Neuronal stem cell (in vitro differentiated cells): ENCODE results near the gene ULK4.
A peak's percentile ranks its signal among the peaks of the same experiment; 100 is the strongest.

Experiments
- DNase-seq: peaks from one replicate; pipeline ENCODE4 v3.0.0-alpha.2; 2013; ENCODE audit warnings: low spot score
- H2AFZ ChIP-seq: one replicate; pipeline ENCODE4 v1.6.1; 2013; ENCODE audit warnings: mild to moderate bottlenecking, low read length, inconsistent platforms
- H2AK5ac ChIP-seq: 2 replicates; pipeline ENCODE4 v1.6.1; 2013; ENCODE audit warnings: low read depth, mild to moderate bottlenecking, inconsistent platforms, low read length, moderate library complexity, mixed read lengths
- H2BK120ac ChIP-seq: 2 replicates; pipeline ENCODE4 v1.6.1; 2013; ENCODE audit warnings: low read depth, mild to moderate bottlenecking, inconsistent platforms, low read length, moderate library complexity, mixed read lengths
- H2BK12ac ChIP-seq: one replicate; pipeline ENCODE4 v1.6.1; 2013; ENCODE audit warnings: low read length, inconsistent platforms
- H2BK15ac ChIP-seq: 2 replicates; pipeline ENCODE4 v1.6.1; 2013; ENCODE audit warnings: mild to moderate bottlenecking, low read length, inconsistent platforms, mixed read lengths
- H2BK5ac ChIP-seq: one replicate; pipeline ENCODE4 v1.6.1; 2013; ENCODE audit warnings: inconsistent platforms, mild to moderate bottlenecking, low read length, moderate library complexity
- H3K14ac ChIP-seq: one replicate; pipeline ENCODE4 v1.6.1; 2013; ENCODE audit warnings: low read length, inconsistent platforms
- H3K18ac ChIP-seq: 2 replicates; pipeline ENCODE4 v1.6.1; 2013; ENCODE audit warnings: low read length, inconsistent platforms
- H3K23ac ChIP-seq: 2 replicates; pipeline ENCODE4 v1.6.1; 2013; ENCODE audit warnings: low read depth, mild to moderate bottlenecking, mixed read lengths, low read length, inconsistent platforms; ENCODE audit not compliant: poor library complexity
- H3K27ac ChIP-seq: replicated peaks from 3 replicates; pipeline ENCODE4 v1.5.1; 2013; ENCODE audit warnings: low read length, inconsistent platforms
- H3K27me3 ChIP-seq, 3 experiments: 2 replicates each; pipeline ENCODE4 v1.6.1; 2013; ENCODE audit warnings: low read length in 3 of 3, mild to moderate bottlenecking in 2 of 3, inconsistent platforms in 1 of 3, low read depth in 1 of 3, mixed read lengths in 1 of 3, moderate library complexity in 1 of 3; ENCODE audit not compliant: control insufficient read depth in 3 of 3, insufficient read depth in 3 of 3
- H3K36me3 ChIP-seq, 2 donors: replicated peaks in 1 of 2; 2 replicates each; pipeline ENCODE4 v1.6.1; 2013; ENCODE audit warnings: low read length in 2 of 2; ENCODE audit not compliant: control insufficient read depth in 2 of 2, insufficient read depth in 2 of 2
- H3K4ac ChIP-seq: 2 replicates; pipeline ENCODE4 v1.6.1; 2013; ENCODE audit warnings: inconsistent platforms, mild to moderate bottlenecking, low read length, moderate library complexity
- H3K4me1 ChIP-seq, 2 donors: 1 replicate in 1 of 2; 2 replicates in 1 of 2; pipeline ENCODE4 v1.6.1; 2013; ENCODE audit warnings: low read length in 2 of 2, low read depth in 1 of 2; ENCODE audit not compliant: control insufficient read depth in 2 of 2, insufficient read depth in 1 of 2
- H3K4me2 ChIP-seq: one replicate; pipeline ENCODE4 v1.6.1; 2013; ENCODE audit warnings: mild to moderate bottlenecking, low read length, inconsistent platforms; ENCODE audit not compliant: insufficient read depth, poor library complexity, severe bottlenecking
- H3K4me3 ChIP-seq, 2 donors: 2 replicates each; pipeline ENCODE4 v1.5.1; 2013; ENCODE audit warnings: low read length in 2 of 2, mild to moderate bottlenecking in 2 of 2, inconsistent platforms in 1 of 2, moderate library complexity in 1 of 2
- H3K79me1 ChIP-seq: one replicate; pipeline ENCODE4 v1.6.1; 2013; ENCODE audit warnings: low read depth, mild to moderate bottlenecking, inconsistent platforms, low read length, moderate library complexity
- H3K9ac ChIP-seq: one replicate; pipeline ENCODE4 v1.6.1; 2013; ENCODE audit warnings: mild to moderate bottlenecking, low read depth, low read length, inconsistent platforms; ENCODE audit not compliant: poor library complexity
- H3K9me3 ChIP-seq, 2 donors: replicated peaks in 1 of 2; 2 replicates each; pipeline versions ENCODE3 to v1.6.1; 2013; ENCODE audit warnings: low read length in 2 of 2, mild to moderate bottlenecking in 2 of 2, inconsistent platforms in 1 of 2, low read depth in 1 of 2, mixed read lengths in 1 of 2, moderate library complexity in 1 of 2; ENCODE audit not compliant: control insufficient read depth in 2 of 2, insufficient read depth in 1 of 2
- H4K8ac ChIP-seq: one replicate; pipeline ENCODE4 v1.6.1; 2013; ENCODE audit warnings: low read depth, mild to moderate bottlenecking, inconsistent platforms, low read length, moderate library complexity
- H4K91ac ChIP-seq: one replicate; pipeline ENCODE4 v1.6.1; 2013; ENCODE audit warnings: low read length, low read depth, mild to moderate bottlenecking, inconsistent platforms; ENCODE audit not compliant: poor library complexity
- WGBS, 2 donors: extraction: QIAGEN DNeasy Blood & Tissue Kit; methylation state at CpG; one replicate each; pipeline ENCODE4 v1.1.7; 2013; ENCODE audit warnings: missing lambda C conversion rate in 2 of 2, mixed read lengths in 1 of 2; ENCODE audit not compliant: insufficient read length in 2 of 2, insufficient replicate concordance in 1 of 2; ENCODE audit errors: extremely low coverage in 2 of 2; 5-methylcytosine and 5-hydroxymethylcytosine counted together

The ULK4 gene

DNA sequence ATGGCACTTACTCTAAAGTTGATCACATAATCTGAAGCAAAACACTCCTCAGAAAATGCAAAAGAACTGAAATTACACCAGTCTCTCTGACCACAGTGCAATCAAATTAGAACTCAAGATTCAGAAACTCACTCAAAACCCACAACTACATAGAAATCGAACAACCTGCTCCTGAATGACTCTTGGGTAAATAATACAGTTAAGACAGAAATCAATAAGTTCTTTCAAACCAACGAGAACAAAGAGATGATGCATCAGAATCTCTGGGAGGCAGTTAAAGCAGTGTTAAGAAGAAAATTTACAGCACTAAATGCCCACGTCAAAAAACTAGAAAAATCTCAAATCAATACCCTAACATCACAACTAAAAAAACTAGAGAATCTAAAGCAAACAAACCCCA, 535.4 kb downstream of the ULK4 start:
- no peak overlapping the region for H2AK5ac ChIP-seq
- H3K23ac ChIP-seq = no peak overlapping the region
- H3K4me1 ChIP-seq = no peaks in the 10 kb centered on the region
- H3K27ac ChIP-seq = no peak overlapping the region
- no peaks in the 10 kb centered on the region for H3K9me3 ChIP-seq
- no peak overlapping the region for H3K9ac ChIP-seq
- no peak overlapping the region for H3K4me3 ChIP-seq
- no peak overlapping the region for H2BK5ac ChIP-seq
- WGBS, 2 donors = no CpG with 5 or more reads among the region's 3 CpGs
- no peaks in the 10 kb centered on the region for H3K79me1 ChIP-seq
- no peak overlapping the region for H2BK12ac ChIP-seq
- no peak overlapping the region for H3K14ac ChIP-seq
- H4K91ac ChIP-seq = no peak overlapping the region
- no peak overlapping the region for H2AFZ ChIP-seq
- no peak for DNase-seq
- H3K27me3 ChIP-seq = no peaks in the 10 kb centered on the region
- no peak overlapping the region for H4K8ac ChIP-seq
- H3K36me3 ChIP-seq = no peaks in the 10 kb centered on the region
- no peak overlapping the region for H3K4me2 ChIP-seq
- H2BK15ac ChIP-seq = no peak overlapping the region
- no peak overlapping the region for H3K4ac ChIP-seq
- H3K18ac ChIP-seq = no peak overlapping the region
- H2BK120ac ChIP-seq = no peak overlapping the region

DNA sequence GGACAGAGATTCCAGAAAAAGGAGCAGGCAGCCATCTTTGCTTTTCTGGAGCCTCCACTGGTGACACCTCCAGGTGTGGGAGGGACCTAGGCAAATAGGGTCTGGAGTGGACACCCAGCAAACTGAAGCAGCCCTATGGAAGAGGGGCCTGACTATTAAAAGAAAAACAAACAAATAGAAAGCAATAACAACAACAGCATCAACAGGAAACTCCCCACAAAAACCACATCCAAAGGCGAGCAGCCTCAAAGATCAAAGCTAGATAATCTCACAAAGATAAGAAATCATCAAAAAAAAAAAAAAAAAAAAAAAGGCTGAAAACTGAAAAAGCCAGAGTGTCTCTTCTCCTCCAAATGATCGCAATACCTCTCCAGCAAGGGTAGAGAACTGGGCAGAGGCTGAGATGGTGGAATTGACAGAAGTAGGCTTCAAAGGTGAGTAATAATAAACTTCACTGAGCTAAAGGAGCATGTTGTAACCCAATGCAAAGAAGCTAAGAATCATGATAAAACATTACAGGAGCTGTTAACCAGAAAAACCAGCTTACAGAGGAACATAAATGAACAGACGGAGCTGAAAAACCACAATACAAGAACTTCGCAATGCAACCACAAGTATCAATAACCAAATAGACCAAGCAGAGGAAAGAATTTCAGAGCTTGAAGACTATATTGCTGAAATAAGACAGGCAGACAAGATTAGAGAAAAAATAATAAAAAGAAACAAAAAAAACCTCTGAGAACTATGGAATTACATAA, 537.2 kb downstream of the ULK4 start:
- H4K91ac ChIP-seq = no peak overlapping the region
- no peaks in the 10 kb centered on the region for H3K27me3 ChIP-seq
- H3K4me1 ChIP-seq = no peaks in the 10 kb centered on the region
- H3K9me3 ChIP-seq = no peaks in the 10 kb centered on the region
- no peak overlapping the region for H4K8ac ChIP-seq
- no peak overlapping the region for H2AFZ ChIP-seq
- no peak overlapping the region for H3K4ac ChIP-seq
- no peak overlapping the region for H3K27ac ChIP-seq
- H3K4me2 ChIP-seq = no peak overlapping the region
- no peak overlapping the region for H2BK15ac ChIP-seq
- no peak overlapping the region for H2AK5ac ChIP-seq
- H2BK5ac ChIP-seq = no peak overlapping the region
- H3K4me3 ChIP-seq = no peak overlapping the region
- H3K79me1 ChIP-seq = no peaks in the 10 kb centered on the region
- H2BK12ac ChIP-seq = no peak overlapping the region
- DNase-seq = no peak
- no peak overlapping the region for H2BK120ac ChIP-seq
- no peak overlapping the region for H3K23ac ChIP-seq
- H3K36me3 ChIP-seq = no peaks in the 10 kb centered on the region
- no peak overlapping the region for H3K14ac ChIP-seq
- H3K18ac ChIP-seq = no peak overlapping the region
- WGBS, 2 donors = no CpG with 5 or more reads among the region's 4 CpGs
- H3K9ac ChIP-seq = no peak overlapping the region

DNA sequence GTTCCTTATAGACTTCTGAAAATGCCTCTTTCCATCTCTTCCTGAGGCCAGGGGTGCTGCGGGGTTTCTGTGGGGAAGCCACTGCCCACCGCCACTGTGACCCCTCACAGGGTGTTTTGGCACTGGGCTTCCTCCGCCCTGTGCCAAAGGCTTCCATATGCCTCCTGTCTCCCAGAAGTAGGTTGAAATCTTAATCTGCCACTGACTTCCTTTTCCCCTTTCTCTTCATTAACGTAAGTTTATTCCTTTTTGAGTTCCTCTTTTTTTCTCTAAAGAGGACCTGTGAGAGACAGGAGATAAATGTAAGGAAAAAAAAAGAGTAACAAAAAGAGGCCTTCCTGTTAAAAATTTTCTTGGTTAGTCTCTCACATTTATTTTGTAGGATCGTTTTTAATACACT, 542.1 kb downstream of the ULK4 start:
- H3K14ac ChIP-seq = no peak overlapping the region
- no peak overlapping the region for H3K9ac ChIP-seq

DNA sequence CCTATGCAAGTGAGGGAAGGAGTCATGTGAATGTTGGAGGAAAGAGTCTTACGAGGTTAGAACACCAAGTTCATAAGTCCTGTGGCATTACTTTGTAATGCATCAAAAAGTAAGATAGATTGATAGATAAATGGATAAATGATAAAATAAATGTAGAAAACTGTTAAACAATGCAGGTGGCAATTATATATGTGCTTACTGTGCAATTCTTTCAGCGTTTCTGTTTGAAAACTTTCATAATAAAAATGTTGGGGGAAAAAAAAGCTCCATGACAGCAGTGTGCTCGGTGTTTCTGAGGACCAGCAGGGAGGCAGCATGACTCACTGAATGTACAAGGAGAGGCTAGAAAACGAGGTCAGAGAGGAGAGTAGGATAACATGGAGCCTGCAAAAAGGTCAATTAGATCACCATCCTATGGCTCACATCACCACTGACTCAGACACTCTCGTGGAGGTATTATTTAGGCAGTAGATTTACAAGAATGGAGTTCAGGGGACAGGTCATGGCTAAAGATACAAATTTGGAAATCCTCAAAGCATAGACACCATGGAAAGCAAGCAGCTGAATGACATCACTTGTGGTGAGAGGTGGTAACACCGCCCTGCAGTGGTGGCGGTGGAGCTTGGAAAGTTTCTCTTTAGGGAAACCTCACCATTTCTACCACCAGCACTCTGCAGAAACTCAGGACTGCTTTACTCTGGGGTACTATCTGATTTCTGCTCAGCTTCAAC, 542.8 kb downstream of the ULK4 start:
- Histone ChIP-seq H3K4me3 (no peak overlapping the region), H2BK120ac (no peak overlapping the region), H2BK15ac (no peak overlapping the region), H3K27me3 (no peaks in the 10 kb centered on the region), H3K4ac (no peak overlapping the region), H3K9ac (no peak overlapping the region), H4K91ac (no peak overlapping the region), H3K4me1 (peaks cover 3 to 7% of the 10 kb centered on the region in 2 donors), H2AK5ac (no peak overlapping the region), H3K23ac (no peak overlapping the region), H3K4me2 (no peak overlapping the region), H3K27ac (no peak overlapping the region), H2BK12ac (no peak overlapping the region), H4K8ac (no peak overlapping the region), H3K36me3 (no peaks in the 10 kb centered on the region), H3K14ac (no peak overlapping the region), H3K9me3 (no peaks in the 10 kb centered on the region), H2BK5ac (no peak overlapping the region), H3K18ac (no peak overlapping the region), H2AFZ (peak overlapping the region; percentile 30), H3K79me1 (no peaks in the 10 kb centered on the region)
- DNase-seq = no peak
- WGBS, 2 donors = no CpG with 5 or more reads among the region's 7 CpGs

More for the DNA sequence above, 542.1 kb downstream of the ULK4 start:
- no CpG with 5 or more reads among the region's 5 CpGs for WGBS, 2 donors
- Histone ChIP-seq H2BK15ac (no peak overlapping the region), H3K23ac (no peak overlapping the region), H3K4me2 (no peak overlapping the region), H3K27ac (no peak overlapping the region), H4K91ac (no peak overlapping the region), H3K79me1 (no peaks in the 10 kb centered on the region), H3K36me3 (no peaks in the 10 kb centered on the region), H2AK5ac (no peak overlapping the region), H3K27me3 (no peaks in the 10 kb centered on the region), H3K4me1 (peaks cover 3 to 7% of the 10 kb centered on the region in 2 donors), H3K9me3 (no peaks in the 10 kb centered on the region), H2BK120ac (no peak overlapping the region), H3K4ac (no peak overlapping the region), H3K4me3 (no peak overlapping the region), H2BK5ac (no peak overlapping the region), H4K8ac (no peak overlapping the region), H3K18ac (no peak overlapping the region), H2BK12ac (no peak overlapping the region), H2AFZ (peak overlapping the region; percentile 30)
- DNase-seq = no peak
